ENCODE measurements around the gene SLC7A5.
"Not testable (repeated sequence)": the region's sequence is repeated elsewhere in the genome, so short reads cannot be mapped to it uniquely, and the experiment has no call there.

Gene SLC7A5

DNA sequence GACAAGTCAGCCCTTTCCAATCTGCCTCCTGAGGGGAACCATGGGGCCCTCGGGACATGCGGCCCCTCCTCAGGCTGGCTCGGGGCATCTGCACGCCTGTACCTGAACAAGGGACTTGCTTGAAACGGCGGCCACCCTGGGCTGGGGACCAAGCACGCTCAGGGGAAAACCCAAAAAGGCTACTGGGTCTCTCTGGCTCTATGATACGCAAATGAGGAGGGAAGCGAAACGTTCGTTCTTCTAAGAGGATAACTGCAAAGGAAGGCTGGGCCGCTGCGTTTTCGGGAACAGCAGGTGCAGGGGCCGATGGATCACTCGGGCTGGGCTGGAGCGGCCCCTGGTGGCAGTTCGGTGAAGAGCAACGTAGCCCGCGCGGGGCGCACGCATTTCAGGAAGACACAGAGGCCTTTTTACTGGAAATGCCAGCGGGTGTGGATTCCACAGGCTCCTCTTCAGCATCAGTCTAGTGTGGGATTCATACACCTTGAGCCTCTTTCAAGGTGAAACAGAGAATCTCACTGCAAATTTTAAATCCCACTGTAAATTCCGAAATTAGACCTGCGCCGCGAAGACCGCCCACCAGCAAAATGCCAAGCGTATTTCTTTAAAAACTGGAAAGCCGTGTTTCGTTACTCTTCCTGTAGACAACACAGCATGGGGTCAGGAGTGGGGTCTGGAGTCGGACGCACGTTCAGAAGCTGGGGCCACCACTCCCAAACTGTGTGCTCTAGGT is 40.1 kb upstream of the SLC7A5 start:
- H3K9me3 ChIP-seq (ENCODE audit: severe bottlenecking); H3K4me3 ChIP-seq (ENCODE audit: severe bottlenecking); H3K27ac ChIP-seq (ENCODE audit: poor library complexity, severe bottlenecking); H3K27me3 ChIP-seq (ENCODE audit: insufficient read depth, poor library complexity, severe bottlenecking); H3K4me1 ChIP-seq (ENCODE audit: insufficient read depth, poor library complexity, severe bottlenecking); H3K36me3 ChIP-seq (ENCODE audit: low read depth); DNase-seq (ENCODE audit: low spot score): not testable (repeated sequence)
- peak; percentile 65 for ATAC-seq (ENCODE audit: low read depth)
- TF ChIP-seq, protein P1, sequence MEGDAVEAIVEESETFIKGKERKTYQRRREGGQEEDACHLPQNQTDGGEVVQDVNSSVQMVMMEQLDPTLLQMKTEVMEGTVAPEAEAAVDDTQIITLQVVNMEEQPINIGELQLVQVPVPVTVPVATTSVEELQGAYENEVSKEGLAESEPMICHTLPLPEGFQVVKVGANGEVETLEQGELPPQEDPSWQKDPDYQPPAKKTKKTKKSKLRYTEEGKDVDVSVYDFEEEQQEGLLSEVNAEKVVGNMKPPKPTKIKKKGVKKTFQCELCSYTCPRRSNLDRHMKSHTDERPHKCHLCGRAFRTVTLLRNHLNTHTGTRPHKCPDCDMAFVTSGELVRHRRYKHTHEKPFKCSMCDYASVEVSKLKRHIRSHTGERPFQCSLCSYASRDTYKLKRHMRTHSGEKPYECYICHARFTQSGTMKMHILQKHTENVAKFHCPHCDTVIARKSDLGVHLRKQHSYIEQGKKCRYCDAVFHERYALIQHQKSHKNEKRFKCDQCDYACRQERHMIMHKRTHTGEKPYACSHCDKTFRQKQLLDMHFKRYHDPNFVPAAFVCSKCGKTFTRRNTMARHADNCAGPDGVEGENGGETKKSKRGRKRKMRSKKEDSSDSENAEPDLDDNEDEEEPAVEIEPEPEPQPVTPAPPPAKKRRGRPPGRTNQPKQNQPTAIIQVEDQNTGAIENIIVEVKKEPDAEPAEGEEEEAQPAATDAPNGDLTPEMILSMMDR (IDR thresholded peaks at IDR 0.05; ENCODE audit: poor library complexity, severe bottlenecking): peak; percentile 87

DNA sequence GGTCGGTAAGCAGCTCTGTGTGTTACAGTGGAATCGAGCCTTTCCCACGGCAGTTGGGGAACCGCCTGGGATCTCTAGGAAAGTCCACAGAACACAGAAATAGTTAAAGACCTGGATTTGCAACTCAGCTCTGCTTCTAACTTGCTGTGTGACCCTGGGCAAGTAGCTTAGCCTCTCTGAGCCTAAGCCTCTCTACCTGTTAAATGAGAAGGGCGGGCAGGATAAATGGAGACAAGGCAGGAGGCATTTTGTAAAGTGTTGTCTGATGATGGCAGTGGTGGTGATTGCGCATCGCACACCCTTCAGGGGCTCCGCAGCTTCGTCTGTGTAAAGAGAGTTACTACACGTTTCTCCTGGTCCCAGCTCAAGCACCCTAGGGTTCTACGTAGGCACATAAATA is 38.8 kb upstream of the SLC7A5 start:
- not testable (repeated sequence) for H3K9me3 ChIP-seq (ENCODE audit: severe bottlenecking); H3K27me3 ChIP-seq (ENCODE audit: insufficient read depth, poor library complexity, severe bottlenecking); H3K27ac ChIP-seq (ENCODE audit: poor library complexity, severe bottlenecking); H3K4me1 ChIP-seq (ENCODE audit: insufficient read depth, poor library complexity, severe bottlenecking); H3K4me3 ChIP-seq (ENCODE audit: severe bottlenecking); H3K36me3 ChIP-seq (ENCODE audit: low read depth); ATAC-seq (ENCODE audit: low read depth); DNase-seq (ENCODE audit: low spot score)

DNA sequence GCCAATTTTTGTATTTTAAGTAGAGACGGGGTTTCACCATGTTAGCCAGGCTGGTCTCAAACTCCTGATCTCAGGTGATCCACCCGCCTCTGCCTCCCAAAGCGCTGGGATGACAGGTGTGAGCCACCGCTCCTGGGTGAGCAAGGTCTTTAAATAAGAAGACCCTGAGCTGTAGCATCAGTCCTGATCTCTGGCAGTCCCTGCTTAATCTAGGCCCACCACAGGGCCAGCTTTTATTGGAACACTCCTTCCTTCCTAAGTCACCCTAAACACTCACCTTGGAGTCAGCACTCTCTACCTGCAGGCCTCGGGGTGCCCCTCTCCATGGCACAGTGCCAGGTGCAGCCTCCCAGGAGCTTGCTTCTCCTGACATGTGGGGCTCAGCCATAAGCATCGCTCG is 36.2 kb upstream of the SLC7A5 start:
- not testable (repeated sequence) for H3K4me3 ChIP-seq (ENCODE audit: severe bottlenecking); DNase-seq (ENCODE audit: low spot score); H3K4me1 ChIP-seq (ENCODE audit: insufficient read depth, poor library complexity, severe bottlenecking); H3K36me3 ChIP-seq (ENCODE audit: low read depth); H3K27me3 ChIP-seq (ENCODE audit: insufficient read depth, poor library complexity, severe bottlenecking); ATAC-seq (ENCODE audit: low read depth); H3K27ac ChIP-seq (ENCODE audit: poor library complexity, severe bottlenecking); H3K9me3 ChIP-seq (ENCODE audit: severe bottlenecking)

DNA sequence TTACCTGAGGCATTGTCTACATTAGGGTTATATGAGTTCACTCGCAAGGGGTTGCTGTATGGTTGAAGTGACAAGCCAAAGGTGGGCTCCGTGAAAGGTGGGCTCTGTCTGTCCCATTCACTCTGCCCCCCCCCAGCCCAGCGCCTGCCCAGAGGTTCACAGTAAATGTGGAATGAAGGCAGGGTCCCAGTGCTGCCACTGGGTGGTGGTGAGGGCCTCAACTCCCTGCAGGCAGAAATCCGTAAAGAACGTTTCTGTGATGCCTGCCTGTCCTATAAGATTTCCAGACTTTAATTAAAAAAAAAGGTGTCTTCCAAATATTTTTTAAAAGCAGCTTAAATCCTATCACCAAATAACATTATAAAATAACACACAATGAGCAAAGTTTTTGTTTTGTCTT is 35.7 kb upstream of the SLC7A5 start:
- H3K27me3 ChIP-seq (ENCODE audit: insufficient read depth, poor library complexity, severe bottlenecking); ATAC-seq (ENCODE audit: low read depth); H3K9me3 ChIP-seq (ENCODE audit: severe bottlenecking); H3K27ac ChIP-seq (ENCODE audit: poor library complexity, severe bottlenecking); H3K36me3 ChIP-seq (ENCODE audit: low read depth); H3K4me1 ChIP-seq (ENCODE audit: insufficient read depth, poor library complexity, severe bottlenecking); H3K4me3 ChIP-seq (ENCODE audit: severe bottlenecking); DNase-seq (ENCODE audit: low spot score): not testable (repeated sequence)

DNA sequence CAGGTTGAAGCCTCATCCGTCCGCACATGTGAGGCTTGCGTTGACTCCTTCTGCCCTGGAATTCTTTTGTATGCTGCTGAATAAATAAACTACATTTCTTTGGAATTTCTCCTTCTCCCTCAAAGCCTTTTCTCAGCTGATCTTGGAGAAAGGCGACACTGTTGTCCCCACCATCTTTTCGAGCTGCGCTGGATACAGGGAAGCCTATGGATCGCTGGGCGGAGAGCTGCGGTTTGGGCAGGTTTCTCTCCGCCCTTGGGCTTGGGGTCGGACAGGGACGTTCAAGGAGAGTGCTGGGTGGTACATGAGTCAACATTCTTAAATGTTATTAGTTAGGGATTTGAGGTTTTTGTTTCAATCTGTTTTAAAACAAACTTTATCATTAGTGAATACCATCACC is 31.2 kb upstream of the SLC7A5 start:
- H3K27ac ChIP-seq (ENCODE audit: poor library complexity, severe bottlenecking): not testable (repeated sequence)

DNA sequence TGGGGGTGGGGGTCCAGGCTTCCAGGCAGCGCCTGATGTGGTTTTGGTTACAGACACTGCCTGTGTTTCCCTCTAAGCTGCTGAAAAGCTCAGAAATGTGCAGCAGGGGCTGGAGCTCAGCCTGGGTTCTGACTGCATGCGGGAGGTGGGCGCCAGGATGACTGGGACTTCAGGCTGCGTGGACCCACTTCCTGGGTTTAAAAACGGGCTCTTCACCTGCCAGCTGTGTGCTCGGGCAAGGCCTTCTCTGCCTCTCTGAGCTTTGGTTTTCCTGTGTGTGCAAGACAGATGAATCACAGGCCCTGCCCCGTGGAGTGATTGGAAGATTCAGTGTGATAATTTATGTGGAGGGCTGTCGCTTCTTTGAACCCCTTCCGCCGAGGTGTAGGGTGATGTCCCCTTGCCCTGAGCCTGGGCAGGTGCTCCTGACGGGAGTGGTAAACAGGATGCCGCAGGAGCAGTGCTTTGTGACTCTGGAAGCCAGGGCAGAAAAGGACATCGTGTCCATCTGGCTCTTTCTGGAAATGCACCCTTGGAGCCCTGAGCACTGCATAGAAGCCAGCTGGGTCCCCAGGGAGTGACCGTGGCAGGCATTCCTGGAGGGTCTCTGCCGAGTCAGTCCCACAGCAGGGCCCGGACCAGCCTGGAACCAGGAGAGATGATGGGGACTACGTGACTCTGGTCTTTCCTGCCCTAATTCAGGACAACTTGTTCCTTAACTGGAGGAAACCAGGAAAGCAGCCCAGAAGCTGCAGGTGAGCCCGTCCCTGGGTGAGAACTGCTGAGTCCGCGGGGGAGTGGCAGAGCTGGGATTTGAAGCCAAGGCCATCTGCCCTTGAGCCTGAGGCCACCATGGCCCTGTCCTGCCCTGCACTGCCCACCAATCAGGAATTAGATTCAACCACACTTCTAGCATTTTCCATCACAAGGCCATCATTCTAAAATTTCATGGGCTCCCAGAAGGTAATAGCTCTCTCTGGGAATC is 28.5 kb upstream of the SLC7A5 start:
- Histone ChIP-seq H3K27ac (ENCODE audit: poor library complexity, severe bottlenecking) (no peak overlapping the region), H3K9me3 (ENCODE audit: severe bottlenecking) (no peaks in the 10 kb centered on the region), H3K4me3 (ENCODE audit: severe bottlenecking) (no peak overlapping the region), H3K4me1 (ENCODE audit: insufficient read depth, poor library complexity, severe bottlenecking) (no peaks in the 10 kb centered on the region), H3K27me3 (ENCODE audit: insufficient read depth, poor library complexity, severe bottlenecking) (no peaks in the 10 kb centered on the region), H3K36me3 (ENCODE audit: low read depth) (no peaks in the 10 kb centered on the region)
- peak; percentile 41; the same call in 1 of the 3 replicates for ATAC-seq (ENCODE audit: low read depth)
- DNase-seq (ENCODE audit: low spot score): no peak
- TF ChIP-seq, protein P1 (IDR thresholded peaks at IDR 0.05; ENCODE audit: poor library complexity, severe bottlenecking): no peak

More for the DNA sequence above, 31.2 kb upstream of the SLC7A5 start:
- not testable (repeated sequence) for H3K4me1 ChIP-seq (ENCODE audit: insufficient read depth, poor library complexity, severe bottlenecking); ATAC-seq (ENCODE audit: low read depth); H3K36me3 ChIP-seq (ENCODE audit: low read depth); H3K9me3 ChIP-seq (ENCODE audit: severe bottlenecking); H3K4me3 ChIP-seq (ENCODE audit: severe bottlenecking); DNase-seq (ENCODE audit: low spot score); H3K27me3 ChIP-seq (ENCODE audit: insufficient read depth, poor library complexity, severe bottlenecking)

DNA sequence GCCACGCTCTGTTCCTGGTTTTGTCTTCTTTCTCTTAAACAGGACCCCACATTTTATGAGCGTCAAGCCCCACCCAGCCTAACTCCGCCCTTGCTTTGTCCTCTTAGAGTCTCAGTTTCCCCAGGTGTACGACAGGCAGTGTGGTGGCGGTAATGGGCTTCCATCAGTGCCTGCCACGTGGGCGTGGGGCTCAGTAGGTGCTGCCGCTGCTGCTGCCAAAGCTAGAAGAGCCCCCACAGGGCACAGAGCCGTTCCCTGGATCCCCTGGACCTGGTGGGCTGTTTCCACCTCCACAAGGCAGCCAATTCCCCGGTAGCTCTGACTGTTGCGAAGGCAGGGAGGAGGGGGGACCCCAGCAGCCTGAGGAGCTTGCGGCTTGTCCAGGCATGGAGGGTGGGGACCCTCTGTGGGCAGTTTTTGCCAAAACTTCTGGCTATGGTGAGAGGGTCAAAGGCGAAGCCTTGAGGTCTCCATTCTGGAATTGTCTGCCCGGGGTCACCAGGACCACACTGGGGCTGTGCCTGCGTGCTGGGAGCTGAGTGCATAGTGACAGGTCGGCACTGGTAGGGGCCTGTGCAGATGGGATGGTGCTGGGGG is 27.7 kb upstream of the SLC7A5 start:
- H3K9me3 ChIP-seq (ENCODE audit: severe bottlenecking); H3K36me3 ChIP-seq (ENCODE audit: low read depth); H3K27ac ChIP-seq (ENCODE audit: poor library complexity, severe bottlenecking); DNase-seq (ENCODE audit: low spot score); H3K27me3 ChIP-seq (ENCODE audit: insufficient read depth, poor library complexity, severe bottlenecking); H3K4me1 ChIP-seq (ENCODE audit: insufficient read depth, poor library complexity, severe bottlenecking); ATAC-seq (ENCODE audit: low read depth); H3K4me3 ChIP-seq (ENCODE audit: severe bottlenecking): not testable (repeated sequence)

DNA sequence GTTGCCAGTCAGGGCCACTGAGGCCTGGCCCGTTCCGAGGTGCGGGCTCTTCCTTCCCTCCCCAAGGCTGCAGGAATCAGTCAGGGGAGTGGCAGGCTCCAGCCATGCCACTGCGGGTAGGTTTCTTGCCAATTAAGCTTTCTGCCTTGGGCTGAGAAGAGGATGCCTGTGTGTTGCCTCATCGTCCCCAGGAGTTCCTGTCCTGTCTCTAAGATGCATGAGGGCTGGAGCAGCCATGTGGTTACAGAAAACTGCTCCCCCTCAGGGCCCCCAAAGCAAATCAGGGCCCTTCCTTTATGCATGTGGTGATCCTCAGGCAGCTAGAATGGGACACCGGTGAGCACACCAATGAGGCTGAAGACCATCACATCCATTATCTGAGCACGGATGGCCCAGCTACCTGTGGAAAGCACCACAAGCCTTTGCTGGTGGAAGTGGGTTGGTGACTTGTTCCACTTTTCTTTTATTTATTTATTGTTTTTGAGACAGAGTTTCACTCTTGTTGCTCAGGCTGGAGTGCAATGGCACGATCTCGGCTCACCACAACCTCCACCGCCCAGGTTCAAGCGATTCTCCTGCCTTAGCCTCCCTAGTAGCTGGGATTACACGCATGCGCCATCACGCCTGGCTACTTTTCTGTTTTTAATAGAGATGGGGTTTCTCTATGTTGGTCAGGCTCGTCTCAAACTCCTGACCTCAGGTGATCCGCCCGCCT is 27.0 kb upstream of the SLC7A5 start:
- H3K27ac ChIP-seq (ENCODE audit: poor library complexity, severe bottlenecking); DNase-seq (ENCODE audit: low spot score); ATAC-seq (ENCODE audit: low read depth): not testable (repeated sequence)

More for the DNA sequence above, 27.0 kb upstream of the SLC7A5 start:
- H3K9me3 ChIP-seq (ENCODE audit: severe bottlenecking); H3K4me3 ChIP-seq (ENCODE audit: severe bottlenecking); H3K27me3 ChIP-seq (ENCODE audit: insufficient read depth, poor library complexity, severe bottlenecking); H3K4me1 ChIP-seq (ENCODE audit: insufficient read depth, poor library complexity, severe bottlenecking); H3K36me3 ChIP-seq (ENCODE audit: low read depth): not testable (repeated sequence)
